ENCODE measurements around the gene BTN1A1. TPM values are rescaled to one million over a fixed set of nuclear protein-coding genes. Genes with fewer than 3 reads are reported as not detected.

Gene BTN1A1
- total RNA-seq, 1 experiment from 2014 or later = not detected

DNA sequence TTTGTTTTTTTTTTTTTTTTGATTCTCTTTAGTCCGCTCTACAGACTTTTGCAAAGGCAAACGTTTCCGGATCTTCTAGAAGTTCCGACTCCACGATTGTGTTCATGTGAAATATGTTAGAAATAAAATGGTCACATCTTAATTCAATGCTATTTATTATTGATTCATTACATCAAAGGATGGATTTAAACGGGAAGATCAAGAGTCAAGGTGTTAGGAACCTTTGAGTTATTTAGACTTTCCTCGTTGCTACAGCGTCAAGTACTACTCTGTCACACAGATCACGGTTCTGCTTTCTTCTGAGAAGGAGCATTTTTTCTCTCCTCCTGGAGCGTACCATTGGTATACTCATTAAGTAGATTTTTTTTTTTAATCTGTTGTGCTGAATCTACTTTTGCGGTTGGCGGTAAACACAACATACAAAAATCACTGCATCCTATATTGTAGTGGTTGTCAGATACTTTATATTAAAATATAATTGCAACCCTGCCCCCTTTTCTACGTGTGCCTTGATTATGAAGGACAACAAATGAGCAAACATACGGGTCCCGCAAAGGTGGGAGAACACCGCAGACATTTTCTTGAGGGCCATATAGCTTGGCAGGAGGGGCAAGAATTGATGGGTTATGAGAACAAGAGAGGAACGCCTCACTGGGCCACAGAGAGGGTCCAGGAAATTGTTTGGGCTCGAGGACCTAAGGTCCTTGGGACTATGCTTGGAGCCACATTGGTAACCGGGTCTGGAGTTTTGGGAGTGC, 55.6 kb downstream of the BTN1A1 start:
- H3K9me3 Mint-ChIP-seq (ENCODE audit: unreplicated experiment) = no peaks in the 10 kb centered on the region
- peak overlapping the region; percentile 29 for H3K4me3 Mint-ChIP-seq (ENCODE audit: unreplicated experiment)
- BruUV-seq (replicated peaks) = no TSS peak
- ChIA-PET CTCF (interaction anchor here (0.6 kb wide), 1 partner anchor 19 kb away, joined by 4 read pairs; no protein-coding TSS in a partner anchor), POLR2A (interaction anchor here (0.5 to 7.2 kb wide), 9 partner anchors 13 to 818 kb away, joined by 3 to 76 read pairs (median 3); partner anchors contain the start of genes HMGN4 and ZNF322)
- H3K27me3 Mint-ChIP-seq (ENCODE audit: insufficient read depth, unreplicated experiment) = no peaks in the 10 kb centered on the region
- intact Hi-C loops (cut with micrococcal nuclease) = loop anchor here (1.0 to 2.0 kb wide), 3 partner anchors 13 to 225 kb away; no protein-coding TSS in a partner anchor
- TF ChIP-seq, protein P1, sequence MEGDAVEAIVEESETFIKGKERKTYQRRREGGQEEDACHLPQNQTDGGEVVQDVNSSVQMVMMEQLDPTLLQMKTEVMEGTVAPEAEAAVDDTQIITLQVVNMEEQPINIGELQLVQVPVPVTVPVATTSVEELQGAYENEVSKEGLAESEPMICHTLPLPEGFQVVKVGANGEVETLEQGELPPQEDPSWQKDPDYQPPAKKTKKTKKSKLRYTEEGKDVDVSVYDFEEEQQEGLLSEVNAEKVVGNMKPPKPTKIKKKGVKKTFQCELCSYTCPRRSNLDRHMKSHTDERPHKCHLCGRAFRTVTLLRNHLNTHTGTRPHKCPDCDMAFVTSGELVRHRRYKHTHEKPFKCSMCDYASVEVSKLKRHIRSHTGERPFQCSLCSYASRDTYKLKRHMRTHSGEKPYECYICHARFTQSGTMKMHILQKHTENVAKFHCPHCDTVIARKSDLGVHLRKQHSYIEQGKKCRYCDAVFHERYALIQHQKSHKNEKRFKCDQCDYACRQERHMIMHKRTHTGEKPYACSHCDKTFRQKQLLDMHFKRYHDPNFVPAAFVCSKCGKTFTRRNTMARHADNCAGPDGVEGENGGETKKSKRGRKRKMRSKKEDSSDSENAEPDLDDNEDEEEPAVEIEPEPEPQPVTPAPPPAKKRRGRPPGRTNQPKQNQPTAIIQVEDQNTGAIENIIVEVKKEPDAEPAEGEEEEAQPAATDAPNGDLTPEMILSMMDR (IDR thresholded peaks at IDR 0.05; ENCODE audit: unreplicated experiment) = no peak
- H3K36me3 Mint-ChIP-seq (ENCODE audit: insufficient read depth, unreplicated experiment) = peaks cover 7% of the 10 kb centered on the region
- H3K4me1 Mint-ChIP-seq (ENCODE audit: insufficient read depth, unreplicated experiment) = peaks cover 21% of the 10 kb centered on the region
- no peak for DNase-seq (ENCODE audit: unreplicated experiment)
- no peak overlapping the region for H3K27ac Mint-ChIP-seq (ENCODE audit: low read depth, unreplicated experiment)

DNA sequence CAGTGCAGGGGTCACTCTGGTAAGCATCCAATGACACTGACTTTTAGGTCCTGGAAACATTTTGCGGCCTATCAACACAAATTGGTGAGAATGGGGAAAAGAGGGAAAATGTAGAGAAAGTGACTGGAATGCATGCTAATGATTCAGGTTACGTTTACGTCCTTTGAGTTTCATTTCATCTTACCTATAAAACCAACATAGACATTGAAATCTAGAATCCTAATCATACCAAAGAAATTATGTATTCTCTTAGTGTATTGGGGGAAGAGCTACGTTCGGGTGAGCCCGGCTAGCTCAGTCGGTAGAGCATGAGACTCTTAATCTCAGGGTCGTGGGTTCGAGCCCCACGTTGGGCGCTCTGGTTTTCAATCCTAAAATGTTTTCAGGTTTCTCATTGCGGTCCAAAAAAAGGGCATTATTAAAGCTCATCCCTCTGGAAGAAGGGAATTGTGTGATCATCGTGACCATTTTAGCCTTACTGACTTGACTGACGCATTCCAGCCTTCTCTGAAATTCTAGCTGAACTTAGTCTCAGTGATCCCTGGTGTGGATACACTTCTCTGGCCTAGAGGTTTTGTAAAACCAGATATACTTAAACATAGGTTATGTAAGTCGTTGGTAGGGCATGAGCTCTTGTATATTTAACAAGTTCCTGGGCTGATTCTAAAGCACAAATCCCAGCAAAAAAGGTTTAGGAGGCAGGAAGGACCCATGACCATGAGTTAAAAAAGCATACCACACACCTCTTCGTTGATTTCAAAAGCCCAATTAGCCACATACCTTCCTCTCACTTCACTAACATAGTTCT, 56.4 kb downstream of the BTN1A1 start:
- ChIA-PET CTCF (interaction anchor here (0.6 to 1.0 kb wide), 3 partner anchors 20 to 235 kb away, joined by 3 to 4 read pairs (median 4); no protein-coding TSS in a partner anchor), POLR2A (interaction anchor here (0.5 to 7.2 kb wide), 13 partner anchors 10 to 818 kb away, joined by 3 to 76 read pairs (median 3); partner anchors contain the start of gene HMGN4)
- H3K4me1 Mint-ChIP-seq (ENCODE audit: insufficient read depth, unreplicated experiment) = peaks cover 21% of the 10 kb centered on the region
- TF ChIP-seq, protein P1 (IDR thresholded peaks at IDR 0.05; ENCODE audit: unreplicated experiment) = no peak
- no peaks in the 10 kb centered on the region for H3K9me3 Mint-ChIP-seq (ENCODE audit: unreplicated experiment)
- peak; percentile 75 for DNase-seq (ENCODE audit: unreplicated experiment)
- no peaks in the 10 kb centered on the region for H3K27me3 Mint-ChIP-seq (ENCODE audit: insufficient read depth, unreplicated experiment)
- intact Hi-C loops (cut with micrococcal nuclease) = loop anchor here (1.0 kb wide), 2 partner anchors 12 to 16 kb away; no protein-coding TSS in a partner anchor
- H3K27ac Mint-ChIP-seq (ENCODE audit: low read depth, unreplicated experiment) = peak overlapping the region; percentile 33
- peaks cover 7% of the 10 kb centered on the region for H3K36me3 Mint-ChIP-seq (ENCODE audit: insufficient read depth, unreplicated experiment)
- H3K4me3 Mint-ChIP-seq (ENCODE audit: unreplicated experiment) = peak overlapping the region; percentile 29
- BruUV-seq (replicated peaks) = TSS peak; percentile 97

Other genes starting within 250 kb of the BTN1A1 start
- gene BTN3A2, start 135.1 kb upstream of the BTN1A1 start, total RNA-seq (2022) = 9.9 and 16.4 TPM in 2 replicates
- 6.7 and 8.7 TPM in 2 replicates for gene BTN2A2, start 117.2 kb upstream of the BTN1A1 start, total RNA-seq (2022)
- gene BTN3A1, start 98.0 kb upstream of the BTN1A1 start, total RNA-seq (2022) = 8.0 and 15.5 TPM in 2 replicates
- gene BTN3A3, start 59.8 kb upstream of the BTN1A1 start, total RNA-seq (2022) = 7.4 and 9.8 TPM in 2 replicates
- gene BTN2A1, start 42.3 kb upstream of the BTN1A1 start, total RNA-seq (2022) = 14.6 and 16.9 TPM in 2 replicates
- 71.7 and 75.4 TPM in 2 replicates for gene HMGN4, start 38.1 kb downstream of the BTN1A1 start, total RNA-seq (2022)
- 11.9 and 12.9 TPM in 2 replicates for gene ABT1, start 96.7 kb downstream of the BTN1A1 start, total RNA-seq (2022)
- gene ZNF322, start 159.4 kb downstream of the BTN1A1 start, total RNA-seq (2022) = 20.7 and 23.3 TPM in 2 replicates

Measured in MCF 10A (cell line).